HCT116 (cell line): ENCODE data around the gene FTCD. TPM values are rescaled to one million over a fixed set of nuclear protein-coding genes. Genes with fewer than 3 reads are reported as not detected.

Source experiments
- ATAC-seq: fragments of 200-7000 bp; cut with Tn5 transposase; 2 replicates; pipeline ENCODE4 v1.9.1; 2020; ENCODE audit warnings: mild to moderate bottlenecking, moderate library complexity
- BruUV-seq: library from RNA; stranded (reverse); fragments of 400-500 nt; replicated peaks from 2 replicates; lab custom pipeline; 2021; lab: Mats Ljungman, UMichigan
- CTCF ChIA-PET: fragments of 300-600 bp; sonication (Branson Sonifier 250); formaldehyde crosslinking; loops from one replicate; lab custom pipeline; 2021; ENCODE audit warnings: antibody characterized with exemption; lab: Charles Lee
- POLR2A ChIA-PET: fragments of 300-600, 350-600 bp; sonication (Branson Sonifier 250); formaldehyde crosslinking; loops from one replicate; lab custom pipeline; 2021; ENCODE audit warnings: antibody characterized with exemption; lab: Charles Lee
- RAD21 ChIA-PET, 2 experiments: fragments of 300-600 bp; sonication (Branson Sonifier 250); formaldehyde crosslinking; loops; one replicate each; lab custom pipeline; 2023; ENCODE audit warnings: low total read pairs in 2 of 2; ENCODE audit not compliant: uncharacterized antibody in 2 of 2, unreplicated experiment in 2 of 2, low non-redundant PET in 1 of 2; lab: Charles Lee
- DNase-seq: peaks from one replicate; pipeline ENCODE4 v3.0.0-alpha.2; 2010; ENCODE audit warnings: low read depth, low spot score
- H2AFZ ChIP-seq: fragments of 200-600 bp; shearing (Covaris generic), sonication (generic); 2 replicates; pipeline ENCODE4 v1.6.1; 2017; ENCODE audit warnings: low read depth, mixed run types, mixed read lengths, antibody characterized with exemption, low read length; ENCODE audit not compliant: poor library complexity, severe bottlenecking
- H3K27ac ChIP-seq: 2 replicates; pipeline ENCODE4 v1.5.1; 2012; ENCODE audit warnings: low read depth, low read length
- H3K27me3 ChIP-seq: fragments of 200-600 bp; sonication (generic); 2 replicates; pipeline ENCODE4 v1.6.1; 2016; ENCODE audit warnings: mixed run types, low read length, mixed read lengths; ENCODE audit not compliant: insufficient read depth
- H3K36me3 ChIP-seq, 2 experiments: fragments of 200-500 bp in 1 of 2; fragments of 200-600 bp in 1 of 2; sonication (Bioruptor generic) in 1 of 2; sonication (generic) in 1 of 2; 2 replicates each; pipeline versions ENCODE4 v1.5.1 to v1.6.1; 2014 to 2016; ENCODE audit warnings: low read length in 2 of 2, inconsistent platforms in 1 of 2, mixed read lengths in 1 of 2, mixed run types in 1 of 2; ENCODE audit not compliant: insufficient read depth in 2 of 2, control insufficient read depth in 1 of 2
- H3K4me1 ChIP-seq, 2 experiments: fragments of 200-600 bp in 1 of 2; sonication (generic) in 1 of 2; 2 replicates each; pipeline versions ENCODE4 v1.5.1 to v1.6.1; 2012 to 2017; ENCODE audit warnings: low read length in 2 of 2, inconsistent platforms in 1 of 2, mild to moderate bottlenecking in 1 of 2, mixed read lengths in 1 of 2, mixed run types in 1 of 2, moderate library complexity in 1 of 2; ENCODE audit not compliant: insufficient read depth in 2 of 2, control insufficient read depth in 1 of 2
- H3K4me2 ChIP-seq: fragments of 200-600 bp; sonication (generic); 2 replicates; pipeline ENCODE4 v1.6.1; 2017; ENCODE audit warnings: mixed run types, low read length, mixed read lengths
- H3K4me3 ChIP-seq, 2 experiments: fragments of 200-600 bp in 1 of 2; sonication (generic) in 1 of 2; replicated peaks in 1 of 2; 2 replicates each; pipeline ENCODE4 v1.5.1; 2011 to 2016; ENCODE audit warnings: low read length in 2 of 2, control low read depth in 1 of 2, low read depth in 1 of 2, mild to moderate bottlenecking in 1 of 2, mixed read lengths in 1 of 2, mixed run types in 1 of 2
- H3K79me2 ChIP-seq: fragments of 200-600 bp; sonication (generic); 2 replicates; pipeline ENCODE4 v1.6.1; 2017; ENCODE audit warnings: mild to moderate bottlenecking, mixed run types, low read length, moderate library complexity, mixed read lengths; ENCODE audit not compliant: insufficient read depth
- H3K9ac ChIP-seq: fragments of 200-600 bp; sonication (generic); 2 replicates; pipeline ENCODE4 v1.6.1; 2016; ENCODE audit warnings: low read length, mixed read lengths
- H3K9me2 ChIP-seq: fragments of 200-600 bp; sonication (generic), shearing (Covaris generic); 2 replicates; pipeline ENCODE4 v1.6.1; 2017; ENCODE audit warnings: mixed run types, mild to moderate bottlenecking, moderate library complexity; ENCODE audit not compliant: insufficient read depth
- H3K9me3 ChIP-seq, 2 experiments: fragments of 200-500 bp in 1 of 2; fragments of 200-600 bp in 1 of 2; sonication (Bioruptor generic) in 1 of 2; sonication (generic) in 1 of 2; 2 replicates each; pipeline ENCODE4 v1.6.1; 2014 to 2017; ENCODE audit warnings: low read length in 2 of 2, mixed read lengths in 2 of 2, inconsistent platforms in 1 of 2, low read depth in 1 of 2, mild to moderate bottlenecking in 1 of 2, mixed run types in 1 of 2, moderate library complexity in 1 of 2; ENCODE audit not compliant: control insufficient read depth in 1 of 2, insufficient read depth in 1 of 2
- H4K20me1 ChIP-seq: fragments of 200-600 bp; sonication (generic), shearing (Covaris generic); 2 replicates; pipeline ENCODE4 v1.6.1; 2017; ENCODE audit warnings: mixed run types, mild to moderate bottlenecking, moderate library complexity; ENCODE audit not compliant: insufficient read depth
- ATF3 ChIP-seq: IDR thresholded peaks from 2 replicates; pipeline ENCODE4 v1.6.1; 2012
- CBX3 ChIP-seq: IDR thresholded peaks from 2 replicates; pipeline ENCODE4 v1.6.1; 2012; ENCODE audit warnings: low read depth
- CEBPB ChIP-seq: IDR thresholded peaks from 2 replicates; pipeline ENCODE4 v1.6.1; 2012; ENCODE audit warnings: low read depth
- EGR1 ChIP-seq: IDR thresholded peaks from 2 replicates; pipeline ENCODE4 v1.6.1; 2012; ENCODE audit warnings: low read depth
- ELF1 ChIP-seq: IDR thresholded peaks from 2 replicates; pipeline ENCODE4 v1.6.1; 2012; ENCODE audit warnings: low read depth, borderline replicate concordance
- EZH2 ChIP-seq: fragments of 200-600 bp; sonication (generic); IDR thresholded peaks from 2 replicates; pipeline ENCODE4 v1.6.1; 2017; ENCODE audit warnings: antibody characterized with exemption, mixed run types
- EZH2phosphoT487 ChIP-seq: fragments of 200-600 bp; IDR thresholded peaks from 2 replicates; pipeline ENCODE4 v1.6.1; 2018; ENCODE audit warnings: antibody characterized with exemption, borderline replicate concordance
- FOSL1 ChIP-seq: IDR thresholded peaks from 2 replicates; pipeline ENCODE4 v1.6.1; 2012; ENCODE audit warnings: low read depth
- JUND ChIP-seq: IDR thresholded peaks from 2 replicates; pipeline ENCODE4 v1.6.1; 2012
- POLR2A ChIP-seq: IDR thresholded peaks from 2 replicates; pipeline ENCODE4 v1.7.0; 2011; ENCODE audit warnings: borderline replicate concordance; ENCODE audit not compliant: insufficient read depth, insufficient read length; ENCODE audit errors: extremely low read depth
- YY1 ChIP-seq: IDR thresholded peaks from 2 replicates; pipeline ENCODE4 v1.6.1; 2011; ENCODE audit warnings: low read length, low read depth, moderate library complexity, mild to moderate bottlenecking; ENCODE audit not compliant: insufficient replicate concordance; ENCODE audit errors: extremely low read depth
- intact Hi-C: fragments of 100-400 bp; cut with micrococcal nuclease; formaldehyde crosslinking; loops from 2 replicates; pipeline ENCODE4 v1.10.0; 2022
- total RNA-seq: library from RNA; stranded (reverse); gene quantifications from one replicate; pipeline ENCODE4 v1.2.1, GENCODE V29; 2021; ENCODE audit not compliant: unreplicated experiment

FTCD gene
- total RNA-seq, 1 experiment from 2014 or later = 2.5 TPM

GRCh38 chr21:46122237-46122671 lies 33.1 kb downstream of the FTCD start (continued):
- TF ChIP-seq ATF3 (no peak), POLR2A (no peak), EZH2 (no peak), YY1 (no peak), ELF1 (no peak), CEBPB (no peak)
- TF ChIP-seq, all 23 proteins: peak for 0

- intact Hi-C loops = no loop called here
- H4K20me1 ChIP-seq = no peaks in the 10 kb centered on the region
- ChIA-PET CTCF (no interaction called here), RAD21 (no interaction called here)
- H3K4me2 ChIP-seq = no peak overlapping the region
- H3K9ac ChIP-seq = no peak overlapping the region
- no peaks in the 10 kb centered on the region for H3K27me3 ChIP-seq
- no peaks in the 10 kb centered on the region for H3K79me2 ChIP-seq
- H3K27ac ChIP-seq = no peak overlapping the region
- H3K9me3 ChIP-seq = no peaks in the 10 kb centered on the region
- DNase-seq (no peak), ATAC-seq (no peak)
- TF ChIP-seq EZH2 (no peak), FOSL1 (no peak), JUND (no peak), EGR1 (no peak), POLR2A (no peak), EZH2phosphoT487 (no peak), CBX3 (no peak)
- TF ChIP-seq, all 23 proteins: peak for 0
- Histone ChIP-seq H2AFZ (no peak overlapping the region), H3K4me1 (no peaks in the 10 kb centered on the region), H3K9me2 (no peaks in the 10 kb centered on the region), H3K4me3 (no peak overlapping the region), H3K36me3 (no peaks in the 10 kb centered on the region; a peak in 1 of 4 replicates)
- no TSS peak for BruUV-seq
- POLR2A ChIA-PET = no interaction called here
These were observed 33.8 kb downstream of the FTCD start for GRCh38 chr21:46121286-46122221.
